K562 (cell line): ENCODE results near the gene PRRT1. TPM values are rescaled to one million over a fixed set of nuclear protein-coding genes. Genes with fewer than 3 reads are reported as not detected.

ENCODE experiments used
- CEBPB ChIP-seq: fragments of 450-650 bp; IDR thresholded peaks from 2 replicates; pipeline ENCODE4 v1.6.1; 2016; ENCODE audit warnings: missing genetic modification characterization, missing compliant biosample characterization
- CTBP1 ChIP-seq: fragments of 450-650 bp; IDR thresholded peaks from 2 replicates; pipeline ENCODE4 v1.6.1; 2016; ENCODE audit warnings: borderline replicate concordance
- E2F6 ChIP-seq, 2 experiments: IDR thresholded peaks; 2 replicates each; pipeline ENCODE4 v1.6.1; 2011; ENCODE audit warnings: borderline replicate concordance in 1 of 2, control low read depth in 1 of 2, low read depth in 1 of 2, low read length in 1 of 2, mild to moderate bottlenecking in 1 of 2, mixed read lengths in 1 of 2, moderate library complexity in 1 of 2; ENCODE audit not compliant: insufficient read depth in 1 of 2, insufficient read length in 1 of 2, poor library complexity in 1 of 2, severe bottlenecking in 1 of 2; ENCODE audit errors: extremely low read depth in 1 of 2
- HMG20A ChIP-seq: fragments of 450-650 bp; formaldehyde crosslinking; conservative IDR thresholded peaks from 2 replicates; pipeline ENCODE4 v1.4.0; 2020; ENCODE audit warnings: mild to moderate bottlenecking, mixed read lengths
- MAFK ChIP-seq: IDR thresholded peaks from 2 replicates; pipeline ENCODE4 v1.6.1; 2011; ENCODE audit warnings: low read length, improper control_type of control experiment
- MBD2 ChIP-seq: sonication (generic); IDR thresholded peaks from 2 replicates; pipeline ENCODE4 v1.6.1; 2016; ENCODE audit warnings: low read depth, borderline replicate concordance
- MCM7 ChIP-seq, 2 experiments: fragments of 450-650 bp; IDR thresholded peaks; 2 replicates each; pipeline ENCODE4 v1.6.1; 2016 to 2018
- MGA ChIP-seq: fragments of 450-650 bp; IDR thresholded peaks from 2 replicates; pipeline ENCODE4 v1.6.1; 2016; ENCODE audit warnings: mild to moderate bottlenecking, moderate library complexity
- NFATC3 ChIP-seq: fragments of 450-650 bp; IDR thresholded peaks from 2 replicates; pipeline ENCODE4 v1.6.1; 2017; ENCODE audit warnings: mild to moderate bottlenecking
- POLR2H ChIP-seq: IDR thresholded peaks from 2 replicates; pipeline ENCODE4 v1.6.1; 2016; ENCODE audit warnings: missing genetic modification characterization, low read depth, mild to moderate bottlenecking, control low read depth, missing compliant biosample characterization, moderate library complexity
- TBL1XR1 ChIP-seq, 2 experiments: IDR thresholded peaks; 2 replicates each; pipeline ENCODE4 v1.6.1; 2012; ENCODE audit warnings: improper control_type of control experiment in 2 of 2, low read length in 2 of 2, mild to moderate bottlenecking in 1 of 2
- TCF7L2 ChIP-seq: fragments of 150-350 bp; IDR thresholded peaks from 2 replicates; pipeline ENCODE4 v1.6.1; 2016; ENCODE audit warnings: low read depth, mild to moderate bottlenecking, low read length, moderate library complexity
- YY1 ChIP-seq, 3 experiments: IDR thresholded peaks; 2 replicates each; pipeline ENCODE4 v1.6.1; 2011; ENCODE audit warnings: low read length in 2 of 3, mild to moderate bottlenecking in 2 of 3, moderate library complexity in 2 of 3, borderline replicate concordance in 1 of 3, control low read depth in 1 of 3, low read depth in 1 of 3; ENCODE audit not compliant: insufficient read depth in 3 of 3, insufficient replicate concordance in 2 of 3, control insufficient read depth in 1 of 3, insufficient read length in 1 of 3; ENCODE audit errors: extremely low read depth in 1 of 3
- ZNF408 ChIP-seq: fragments of 250-450 bp; sonication (Bioruptor Pico); IDR thresholded peaks from 2 replicates; pipeline ENCODE4 v1.4.0; 2020; ENCODE audit warnings: low read depth, mild to moderate bottlenecking, moderate library complexity
- polyA plus RNA-seq, 8 experiments: library from polyadenylated mRNA; depleted of rRNA in 4 of 8; stranded (reverse) in 5 of 8; unstranded in 3 of 8; fragments of >200 nt; fragmentation: Nextera tagmentation in 2 of 8; fragmentation: Illumina TruSeq in 1 of 8; extraction: Ambion mirVana in 2 of 8; extraction: Trizol in 1 of 8; gene quantifications; 2 replicates each; pipeline versions ENCODE4 v1.2.1 to v1.2.3, GENCODE V29; 2011 to 2014; ENCODE audit warnings: inconsistent platforms in 1 of 8, missing spikeins in 1 of 8
- total RNA-seq, 7 experiments: library from RNA; depleted of rRNA in 6 of 7; stranded (reverse); fragments of >200 nt in 6 of 7; fragmentation: Illumina TruSeq in 2 of 7; extraction: Trizol in 2 of 7; gene quantifications; 2 replicates each; pipeline versions ENCODE4 v1.2.1 to v1.2.3, GENCODE V29; 2011 to 2021; ENCODE audit warnings: low replicate concordance in 1 of 7

The PRRT1 gene
- total and polyA plus RNA-seq, 9 of the 15 experiments (the other 6 are each of a cell fraction or from before 2014, with no cell fraction given): 0.14 to 3.5 (median 0.41) TPM

- TF ChIP-seq MGA (peak; percentile 42), TCF7L2 (peak; percentile 92), POLR2H (tag) (no peak), NFATC3 (no peak), MCM7 (IDR thresholded peaks at IDR 0.05) (no peak), YY1 (IDR thresholded peaks at IDR 0.05; ENCODE audit: borderline replicate concordance in 1 of 3, control insufficient read depth in 1 of 3, extremely low read depth in 1 of 3, insufficient read depth in 3 of 3, insufficient read length in 1 of 3, insufficient replicate concordance in 2 of 3, low read depth in 1 of 3, low read length in 2 of 3) (no peak), ZNF408 (CRISPR knock-in tag) (no peak), MBD2 (peak; percentile 94), CEBPB (tag) (0 out of 2 replicates have a peak, but pooled peaks have one; percentile 32), HMG20A (CRISPR knock-in tag) (no peak), E2F6 (IDR thresholded peaks at IDR 0.05; ENCODE audit: borderline replicate concordance in 1 of 2, extremely low read depth in 1 of 2, insufficient read depth in 1 of 2, insufficient read length in 1 of 2, low read depth in 1 of 2, low read length in 1 of 2, poor library complexity in 1 of 2, severe bottlenecking in 1 of 2) (peak in 1 of 2 experiments; percentile 10), TBL1XR1 (IDR thresholded peaks at IDR 0.05; ENCODE audit: low read length in 2 of 2) (peak; percentile 17 to 47; a peak in 2 of 4 replicates), CTBP1 (no peak), MAFK (no peak)
Observed at GRCh38 chr6:32153564-32154513, 2.1 kb upstream of the PRRT1 start, which contains the start of gene PPT2 (continued).
